GM18519 (cell line): ENCODE data around the gene VIPR2.
"Not testable (repeated sequence)": the region's sequence is repeated elsewhere in the genome, so short reads cannot be mapped to it uniquely, and the experiment has no call there.

ENCODE experiments used
- ATAC-seq: cut with Tn5 transposase; IDR thresholded peaks from one replicate; pipeline ENCODE4 v1.9.1; 2021; ENCODE audit warnings: mild to moderate bottlenecking, moderate library complexity; ENCODE audit not compliant: unreplicated experiment, low FRiP score

The VIPR2 gene

GRCh38 chr7:159107161-159107892 is 37.3 kb downstream of the VIPR2 start:
- ATAC-seq: no peak

GRCh38 chr7:159105832-159106811 is 38.5 kb downstream of the VIPR2 start:
- no peak for ATAC-seq

DNA sequence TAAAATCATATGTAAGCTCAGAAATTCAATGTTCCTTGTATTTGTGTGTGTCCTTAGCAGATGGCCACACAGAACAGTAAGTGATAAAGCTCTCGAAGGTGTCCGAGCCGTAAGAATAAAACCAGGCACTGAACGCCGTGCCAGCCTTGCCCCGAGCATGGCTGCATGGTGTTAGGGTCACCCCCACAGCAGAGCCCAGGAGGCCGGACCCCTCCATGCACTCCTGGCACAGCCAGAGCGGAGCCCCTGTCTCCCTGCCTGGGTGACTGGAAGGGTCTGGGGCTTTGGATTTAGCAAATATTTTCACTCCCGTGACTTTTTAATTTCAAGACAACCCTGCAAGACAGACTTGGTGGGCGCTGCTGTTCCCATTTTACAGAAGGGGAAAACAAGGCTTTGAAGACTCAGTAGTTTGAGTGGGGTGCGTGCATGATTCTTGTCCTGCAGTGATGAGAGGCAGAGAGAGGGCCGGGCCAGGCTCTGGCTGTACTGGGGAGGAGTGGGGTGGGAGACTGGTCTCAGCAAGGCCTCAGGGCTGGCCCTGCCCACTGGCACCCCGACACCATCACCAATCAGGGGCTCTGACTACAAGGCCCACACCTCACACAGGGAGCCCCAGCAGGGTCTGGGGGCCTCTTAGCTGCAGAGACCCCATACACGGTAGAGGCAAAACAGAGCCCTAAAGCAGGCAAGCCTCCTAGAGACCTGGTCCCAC is 39.4 kb downstream of the VIPR2 start:
- no peak for ATAC-seq

- ATAC-seq: no peak
Observed at GRCh38 chr7:159104188-159104920, 40.3 kb downstream of the VIPR2 start.

DNA sequence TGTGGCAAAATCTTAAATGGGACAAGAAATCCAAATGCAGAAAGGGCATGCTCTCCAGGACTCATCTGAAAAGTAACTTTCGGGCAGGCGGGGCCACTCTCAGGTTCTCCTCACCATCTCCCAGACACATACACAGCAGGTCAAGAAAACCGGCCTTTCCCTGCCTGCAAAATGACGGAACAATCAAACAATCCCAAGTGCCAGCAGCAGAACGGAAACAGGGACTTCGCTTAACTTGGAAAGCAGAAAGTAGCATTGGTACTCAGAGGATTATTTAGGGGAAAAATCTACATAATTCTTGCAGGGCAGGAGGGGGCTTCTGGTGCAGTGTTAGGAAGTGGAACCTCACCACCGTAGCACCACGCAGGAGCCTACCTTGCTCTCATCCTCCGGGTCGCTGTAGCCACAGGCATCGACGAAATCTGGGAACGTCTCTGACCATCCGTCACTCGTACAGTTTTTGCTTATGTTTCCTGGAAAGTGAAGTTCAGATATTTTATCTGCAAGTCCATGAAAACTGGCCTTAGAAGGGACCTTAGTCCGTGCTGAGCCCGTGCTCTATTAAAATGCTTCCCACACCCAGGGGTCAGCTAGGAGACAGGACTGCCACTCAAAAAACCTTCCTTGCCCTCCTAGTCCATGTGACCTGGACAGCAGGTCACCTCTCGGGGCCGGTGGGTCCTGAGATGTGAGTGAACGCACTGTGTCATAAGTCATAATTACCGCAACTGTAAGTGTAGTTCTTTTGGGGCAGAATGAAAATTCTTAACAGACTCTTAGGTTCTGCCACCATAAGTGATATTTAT is 41.1 kb downstream of the VIPR2 start:
- no peak for ATAC-seq

DNA sequence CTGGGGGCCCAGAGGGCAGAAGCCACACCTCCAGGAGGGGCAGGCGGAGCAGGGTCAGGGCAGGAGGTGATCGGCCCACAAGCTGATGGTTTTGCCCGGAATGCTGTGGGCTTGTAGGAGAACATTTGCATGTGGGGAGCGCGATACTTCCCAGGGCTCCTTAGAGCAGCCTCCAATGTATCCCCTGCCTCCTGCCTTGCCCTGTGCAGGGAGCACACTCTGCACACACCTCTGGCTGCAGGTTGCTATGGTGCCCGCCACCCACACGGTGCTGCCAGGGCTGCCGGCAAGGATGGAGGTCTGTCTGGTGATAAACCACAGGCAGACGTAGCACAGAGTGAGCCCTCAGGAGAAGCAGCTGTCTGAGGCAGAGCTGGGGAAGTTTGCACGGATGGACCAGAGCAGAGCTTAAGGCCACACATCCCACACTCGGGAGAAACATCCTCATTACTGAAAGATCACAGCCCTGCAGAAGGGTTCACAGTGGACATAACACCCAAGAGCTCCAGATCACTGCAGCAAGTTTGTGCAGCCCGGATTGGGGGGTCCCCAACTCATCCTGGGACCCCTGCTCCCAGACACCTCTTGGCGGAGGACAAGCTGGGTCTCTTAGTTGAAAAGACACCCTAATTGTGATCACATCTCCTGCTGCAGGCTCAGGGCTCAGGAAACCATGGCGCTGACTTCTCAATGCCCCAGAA is 41.8 kb downstream of the VIPR2 start:
- ATAC-seq: no peak

DNA sequence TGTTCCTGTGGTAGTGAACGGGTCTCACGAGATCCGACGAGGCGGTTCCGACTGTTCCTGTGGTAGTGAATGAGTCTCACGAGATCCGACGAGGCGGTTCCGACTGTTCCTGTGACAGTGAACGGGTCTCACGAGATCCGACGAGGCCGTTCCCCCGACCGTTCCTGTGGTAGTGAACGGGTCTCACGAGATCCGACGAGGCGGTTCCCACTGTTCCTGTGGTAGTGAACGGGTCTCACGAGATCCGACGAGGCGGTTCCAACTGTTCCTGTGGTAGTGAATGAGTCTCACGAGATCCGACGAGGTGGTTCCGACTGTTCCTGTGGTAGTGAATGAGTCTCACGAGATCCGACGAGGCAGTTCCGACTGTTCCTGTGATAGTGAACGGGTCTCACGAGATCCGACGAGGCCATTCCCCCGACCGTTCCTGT is 43.0 kb downstream of the VIPR2 start:
- not testable (repeated sequence) for ATAC-seq

DNA sequence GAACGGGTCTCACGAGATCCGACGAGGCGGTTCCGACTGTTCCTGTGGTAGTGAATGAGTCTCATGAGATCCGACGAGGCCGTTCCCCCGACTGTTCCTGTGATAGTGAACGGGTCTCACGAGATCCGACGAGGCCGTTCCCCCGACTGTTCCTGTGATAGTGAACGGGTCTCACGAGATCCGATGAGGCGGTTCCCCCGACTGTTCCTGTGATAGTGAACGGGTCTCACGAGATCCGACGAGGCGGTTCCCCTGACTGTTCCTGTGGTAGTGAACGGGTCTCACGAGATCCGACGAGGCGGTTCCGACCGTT is 43.6 kb downstream of the VIPR2 start:
- not testable (repeated sequence) for ATAC-seq

DNA sequence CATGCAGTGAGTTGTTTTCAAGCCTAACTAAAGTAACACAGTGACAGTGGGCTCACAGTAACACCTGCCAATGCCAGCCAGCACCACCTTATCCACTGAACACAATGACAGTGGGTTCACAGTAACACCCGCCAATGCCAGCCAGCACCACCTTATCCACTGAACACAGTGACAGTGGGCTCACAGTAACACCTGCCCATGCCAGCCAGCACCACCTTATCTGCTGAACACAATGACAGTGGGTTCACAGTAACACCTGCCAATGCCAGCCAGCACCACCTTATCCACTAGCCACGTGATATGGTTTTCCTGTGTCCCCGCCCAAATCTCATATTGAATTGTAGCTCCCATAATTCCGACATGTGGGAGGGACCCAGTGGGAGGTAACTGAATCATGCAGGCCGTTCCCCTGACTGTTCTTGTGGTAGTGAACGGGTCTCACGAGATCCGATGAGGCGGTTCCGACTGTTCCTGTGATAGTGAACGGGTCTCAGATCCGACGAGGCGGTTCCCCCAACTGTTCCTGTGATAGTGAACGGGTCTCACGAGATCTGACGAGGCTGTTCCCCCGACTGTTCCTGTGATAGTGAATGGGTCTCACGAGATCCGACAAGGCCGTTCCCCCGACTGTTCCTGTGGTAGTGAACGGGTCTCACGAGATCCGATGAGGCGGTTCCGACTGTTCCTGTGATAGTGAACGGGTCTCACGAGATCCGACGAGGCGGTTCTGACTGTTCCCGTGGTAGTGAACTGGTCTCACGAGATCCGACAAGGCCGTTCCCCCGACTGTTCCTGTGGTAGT is 44.2 kb downstream of the VIPR2 start:
- ATAC-seq: not testable (repeated sequence)

DNA sequence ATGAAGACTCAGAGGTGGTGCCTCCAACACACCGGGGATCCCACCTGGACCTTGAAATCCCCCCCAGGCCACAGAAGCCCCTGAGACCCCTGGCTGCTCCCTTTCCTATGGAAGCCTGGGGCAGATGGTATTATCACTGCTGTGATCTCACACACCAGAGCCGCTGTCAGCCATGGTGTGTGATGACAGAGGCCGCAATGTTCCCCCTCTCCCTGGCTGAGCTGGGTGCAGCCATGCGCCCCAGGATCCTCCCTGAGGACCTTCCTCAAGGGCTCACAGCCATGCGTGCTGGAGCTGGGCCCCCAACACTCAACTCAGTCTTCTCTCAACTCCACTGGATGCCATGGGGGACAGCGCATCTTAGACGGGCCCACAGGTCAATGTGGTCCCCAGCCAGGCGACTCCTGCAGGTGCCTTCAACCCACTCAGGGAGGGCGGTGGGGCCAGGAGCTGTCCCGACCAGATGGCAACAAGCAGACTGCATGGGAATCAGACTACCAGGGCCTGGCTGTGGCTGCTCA is 44.9 kb downstream of the VIPR2 start:
- no peak for ATAC-seq

- no peak for ATAC-seq
Observed at GRCh38 chr7:159098811-159099655, 45.6 kb downstream of the VIPR2 start.

- no peak for ATAC-seq
Observed at GRCh38 chr7:159098424-159098786, 46.3 kb downstream of the VIPR2 start.

DNA sequence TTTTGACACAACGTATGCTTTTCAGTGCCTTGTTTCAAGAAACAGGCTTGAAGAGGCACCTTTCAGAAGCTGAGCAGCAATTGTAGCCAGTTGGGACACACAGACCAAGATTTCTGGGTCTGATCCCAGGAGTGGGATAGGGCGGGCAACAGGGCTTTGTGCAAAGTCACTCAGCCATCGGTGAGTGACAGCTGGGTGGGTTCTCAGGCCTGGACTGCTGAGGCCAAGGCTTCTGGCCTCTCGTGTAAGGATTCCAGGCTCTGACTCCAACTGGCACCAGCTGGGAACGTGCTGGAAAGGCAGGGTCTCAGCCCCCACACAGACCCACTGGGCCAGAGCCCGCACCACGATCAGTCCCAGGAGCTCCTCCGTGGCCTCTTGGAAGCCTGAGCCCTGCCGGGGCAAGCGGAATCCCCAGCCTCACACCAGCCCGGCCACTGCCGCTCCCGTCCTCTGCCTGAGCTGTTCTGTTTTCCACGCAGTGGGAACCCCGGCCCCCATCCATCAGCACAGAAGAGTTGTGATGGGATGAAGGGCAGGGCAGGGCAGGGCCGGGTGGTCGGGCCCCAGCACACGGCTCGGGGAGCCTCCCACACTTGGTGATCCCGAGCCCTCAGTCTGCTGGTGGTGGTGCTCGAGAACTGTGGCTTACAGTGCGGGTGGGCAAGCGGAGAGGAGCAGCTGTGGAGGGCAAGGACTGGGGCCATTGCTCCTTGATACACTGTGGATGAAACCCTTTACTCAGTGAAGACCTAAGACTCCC is 46.8 kb downstream of the VIPR2 start:
- no peak for ATAC-seq

GRCh38 chr7:159096736-159097581 is 47.7 kb downstream of the VIPR2 start:
- ATAC-seq: no peak

- ATAC-seq: no peak
Observed at GRCh38 chr7:159095979-159096411, 48.7 kb downstream of the VIPR2 start.
